ENCODE results near the gene SPAAR. TPM values are rescaled to one million over a fixed set of nuclear protein-coding genes. Genes with fewer than 3 reads are reported as not detected.

Gene SPAAR
- polyA plus RNA-seq, 1 donor (not counting 4 experiments of a cell fraction or from before 2014, with no cell fraction given), result not detected

GRCh38 chr9:35928591-35929452 lies 19.5 kb downstream of the SPAAR start:
- no peaks in the 10 kb centered on the region for H3K9me3 ChIP-seq (ENCODE audit: control insufficient read depth, low read depth, low read length)
- DNase-seq (ENCODE audit: low read depth, low spot score) (no peak), FAIRE-seq (no peak)
- H3K27me3 ChIP-seq (ENCODE audit: control insufficient read depth, extremely low read depth, insufficient read depth, low read length), result no peaks in the 10 kb centered on the region
- no peak overlapping the region for H3K9ac ChIP-seq (ENCODE audit: control insufficient read depth, extremely low read depth, insufficient read depth, low read length)
- no peak overlapping the region for H3K4me3 ChIP-seq (ENCODE audit: control insufficient read depth in 2 of 3, extremely low read depth in 1 of 3, insufficient read depth in 2 of 3, low read depth in 1 of 3, low read length in 3 of 3)
- no peaks in the 10 kb centered on the region for H3K9me1 ChIP-seq (ENCODE audit: control insufficient read depth, extremely low read depth, insufficient read depth, low read length)
- H2AFZ ChIP-seq (ENCODE audit: control insufficient read depth, low read length), result no peak overlapping the region
- H3K27ac ChIP-seq (ENCODE audit: control insufficient read depth, insufficient read depth, low read length), result no peak overlapping the region
- TF ChIP-seq EZH2 (IDR thresholded peaks at IDR 0.05; ENCODE audit: low read length), result no peak
- TF ChIP-seq CTCF (optimal IDR thresholded peaks at IDR 0.05 in 1 of 3, IDR thresholded peaks at IDR 0.05 in 1 of 3, conservative IDR thresholded peaks at IDR 0.05 in 1 of 3; ENCODE audit: extremely low read depth in 1 of 3, insufficient read depth in 2 of 3, low read length in 3 of 3), result no peak
- H3K4me1 ChIP-seq (ENCODE audit: control insufficient read depth, extremely low read depth, insufficient read depth, low read length), result peaks cover 10% of the 10 kb centered on the region
- no peaks in the 10 kb centered on the region for H3K79me2 ChIP-seq (ENCODE audit: control insufficient read depth, insufficient read depth, low read length)
- no peaks in the 10 kb centered on the region for H4K20me1 ChIP-seq (ENCODE audit: control insufficient read depth, extremely low read depth, insufficient read depth, low read length)
- dilution Hi-C loops (cut with MboI; ENCODE audit: extremely low pct_ligation_motif_present, low sequenced_read_pairs), result no loop called here
- H3K4me2 ChIP-seq (ENCODE audit: control insufficient read depth, extremely low read depth, insufficient read depth, low read depth, low read length), result no peak overlapping the region
- no peaks in the 10 kb centered on the region for H3K36me3 ChIP-seq (ENCODE audit: control insufficient read depth in 2 of 2, extremely low read depth in 1 of 2, insufficient read depth in 2 of 2, low read length in 2 of 2)

- no peaks in the 10 kb centered on the region for H4K20me1 ChIP-seq (ENCODE audit: control insufficient read depth, extremely low read depth, insufficient read depth, low read length)
- peaks cover 6% of the 10 kb centered on the region for H3K4me1 ChIP-seq (ENCODE audit: control insufficient read depth, extremely low read depth, insufficient read depth, low read length)
- FAIRE-seq, result no peak
- no peaks in the 10 kb centered on the region for H3K27me3 ChIP-seq (ENCODE audit: control insufficient read depth, extremely low read depth, insufficient read depth, low read length)
- dilution Hi-C loops (cut with MboI; ENCODE audit: extremely low pct_ligation_motif_present, low sequenced_read_pairs), result no loop called here
- no peak for DNase-seq (ENCODE audit: low read depth, low spot score)
- no peak overlapping the region for H3K9ac ChIP-seq (ENCODE audit: control insufficient read depth, extremely low read depth, insufficient read depth, low read length)
- H2AFZ ChIP-seq (ENCODE audit: control insufficient read depth, low read length), result no peak overlapping the region
- H3K9me3 ChIP-seq (ENCODE audit: control insufficient read depth, low read depth, low read length), result no peaks in the 10 kb centered on the region
- no peaks in the 10 kb centered on the region for H3K9me1 ChIP-seq (ENCODE audit: control insufficient read depth, extremely low read depth, insufficient read depth, low read length)
- no peak overlapping the region for H3K4me2 ChIP-seq (ENCODE audit: control insufficient read depth, extremely low read depth, insufficient read depth, low read depth, low read length)
- H3K4me3 ChIP-seq (ENCODE audit: control insufficient read depth in 2 of 3, extremely low read depth in 1 of 3, insufficient read depth in 2 of 3, low read depth in 1 of 3, low read length in 3 of 3), result no peak overlapping the region
- H3K36me3 ChIP-seq (ENCODE audit: control insufficient read depth in 2 of 2, extremely low read depth in 1 of 2, insufficient read depth in 2 of 2, low read length in 2 of 2), result no peaks in the 10 kb centered on the region
- no peak overlapping the region for H3K27ac ChIP-seq (ENCODE audit: control insufficient read depth, insufficient read depth, low read length)
- no peaks in the 10 kb centered on the region for H3K79me2 ChIP-seq (ENCODE audit: control insufficient read depth, insufficient read depth, low read length)
- no peak for TF ChIP-seq EZH2 (IDR thresholded peaks at IDR 0.05; ENCODE audit: low read length)
- TF ChIP-seq CTCF (optimal IDR thresholded peaks at IDR 0.05 in 1 of 3, IDR thresholded peaks at IDR 0.05 in 1 of 3, conservative IDR thresholded peaks at IDR 0.05 in 1 of 3; ENCODE audit: extremely low read depth in 1 of 3, insufficient read depth in 2 of 3, low read length in 3 of 3), result no peak
Observed at GRCh38 chr9:35929453-35929718, 20.1 kb downstream of the SPAAR start.
